Measurements from ENCODE around the gene SUMO3.

- TF ChIP-seq, protein P1, sequence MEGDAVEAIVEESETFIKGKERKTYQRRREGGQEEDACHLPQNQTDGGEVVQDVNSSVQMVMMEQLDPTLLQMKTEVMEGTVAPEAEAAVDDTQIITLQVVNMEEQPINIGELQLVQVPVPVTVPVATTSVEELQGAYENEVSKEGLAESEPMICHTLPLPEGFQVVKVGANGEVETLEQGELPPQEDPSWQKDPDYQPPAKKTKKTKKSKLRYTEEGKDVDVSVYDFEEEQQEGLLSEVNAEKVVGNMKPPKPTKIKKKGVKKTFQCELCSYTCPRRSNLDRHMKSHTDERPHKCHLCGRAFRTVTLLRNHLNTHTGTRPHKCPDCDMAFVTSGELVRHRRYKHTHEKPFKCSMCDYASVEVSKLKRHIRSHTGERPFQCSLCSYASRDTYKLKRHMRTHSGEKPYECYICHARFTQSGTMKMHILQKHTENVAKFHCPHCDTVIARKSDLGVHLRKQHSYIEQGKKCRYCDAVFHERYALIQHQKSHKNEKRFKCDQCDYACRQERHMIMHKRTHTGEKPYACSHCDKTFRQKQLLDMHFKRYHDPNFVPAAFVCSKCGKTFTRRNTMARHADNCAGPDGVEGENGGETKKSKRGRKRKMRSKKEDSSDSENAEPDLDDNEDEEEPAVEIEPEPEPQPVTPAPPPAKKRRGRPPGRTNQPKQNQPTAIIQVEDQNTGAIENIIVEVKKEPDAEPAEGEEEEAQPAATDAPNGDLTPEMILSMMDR (IDR thresholded peaks at IDR 0.05): no peak
- TF ChIP-seq POLR2A (IDR thresholded peaks at IDR 0.05) (no peak), POLR2AphosphoS5 (IDR thresholded peaks at IDR 0.05) (no peak), EP300 (IDR thresholded peaks at IDR 0.05) (no peak)
Measured at GRCh38 chr21:44854391-44854663, 36.5 kb upstream of the SUMO3 start.
